ENCODE measurements around the gene COL25A1.
"Not testable (repeated sequence)": the region's sequence is repeated elsewhere in the genome, so short reads cannot be mapped to it uniquely, and the experiment has no call there.

COL25A1 gene

DNA sequence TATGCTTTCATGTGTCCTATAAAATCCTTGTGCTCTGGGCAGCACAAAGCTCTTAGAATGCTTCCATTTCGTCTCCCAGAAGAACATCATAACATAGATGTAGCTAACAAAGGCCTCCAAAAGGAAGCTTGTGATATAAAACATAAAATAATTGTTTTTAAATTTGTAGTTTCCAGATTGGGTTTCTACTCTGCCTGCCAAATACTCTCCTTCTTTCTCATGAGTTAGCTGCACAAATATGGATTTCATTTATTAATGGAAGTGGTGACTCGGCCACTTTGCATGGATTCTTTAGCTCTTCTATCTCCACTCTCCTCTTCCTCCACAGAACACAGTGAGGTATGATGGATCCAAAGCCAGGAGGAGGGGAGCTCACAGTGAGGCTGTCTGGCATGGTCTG lies 265.4 kb downstream of the COL25A1 start:
- no peak for DNase-seq (ENCODE audit: low read depth)
- H3K4me3 ChIP-seq (ENCODE audit: low read depth, low read length) = no peak overlapping the region

DNA sequence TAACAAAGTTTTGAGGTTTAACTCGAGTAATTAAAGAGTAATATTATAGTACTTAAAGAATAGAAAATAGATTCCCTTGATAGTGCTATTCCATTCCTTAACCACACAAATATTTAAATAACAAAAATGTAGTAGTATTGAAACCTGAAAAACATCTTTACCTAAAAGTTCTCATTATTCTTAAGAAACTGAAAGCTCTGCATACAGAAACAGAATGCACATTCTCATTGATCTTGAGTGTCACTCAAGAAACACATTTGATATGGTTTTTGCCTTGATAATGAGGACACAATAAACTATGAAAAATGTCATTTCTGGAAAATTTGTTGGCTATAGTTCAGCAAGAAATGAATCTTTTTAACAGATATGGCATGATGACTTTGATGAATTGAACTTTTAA lies 268.5 kb downstream of the COL25A1 start:
- no peak overlapping the region for H3K4me3 ChIP-seq (ENCODE audit: low read depth, low read length)

DNA sequence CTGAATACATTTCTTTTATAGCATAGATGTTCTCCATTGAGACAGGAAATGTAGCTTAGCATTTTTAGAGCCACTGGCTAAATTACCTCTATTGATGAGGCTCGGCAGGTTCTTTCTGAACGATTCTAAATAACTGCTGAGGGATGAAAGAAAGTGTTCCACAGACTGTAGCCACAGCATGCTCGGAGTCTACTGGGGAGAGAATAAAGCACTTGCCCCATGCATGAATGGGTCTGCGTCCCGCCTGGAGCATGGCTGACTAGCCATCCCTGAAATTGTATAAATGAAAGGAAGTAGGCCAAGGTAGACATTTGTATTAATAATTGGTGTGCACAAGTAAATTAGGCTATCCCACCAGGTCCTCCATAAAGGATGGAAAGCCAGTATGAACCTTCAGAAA lies 269.8 kb downstream of the COL25A1 start:
- no peak overlapping the region for H3K4me3 ChIP-seq (ENCODE audit: low read depth, low read length)
- no peak for DNase-seq (ENCODE audit: low read depth)

More for the DNA sequence above, 268.5 kb downstream of the COL25A1 start:
- DNase-seq (ENCODE audit: low read depth) = no peak

DNA sequence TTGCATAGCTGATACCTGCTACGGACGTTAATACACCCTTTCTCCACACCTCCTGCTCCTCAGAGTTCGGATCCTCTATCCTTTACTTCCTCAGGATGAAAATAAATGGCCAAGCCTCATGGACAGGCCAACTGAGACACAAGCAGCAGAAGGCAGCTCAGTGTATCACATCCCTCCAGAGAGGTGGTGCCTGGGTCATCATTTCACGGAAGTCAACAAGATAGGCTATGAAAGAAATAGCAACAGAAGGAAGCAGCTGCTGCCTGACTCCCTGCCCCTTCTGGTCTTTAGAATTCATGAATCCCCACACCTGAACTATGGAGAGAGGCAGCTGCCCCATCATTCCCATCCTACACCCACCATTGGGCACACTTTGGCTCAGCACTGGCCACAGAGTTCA lies 272.5 kb downstream of the COL25A1 start:
- DNase-seq (ENCODE audit: low read depth) = no peak

DNA sequence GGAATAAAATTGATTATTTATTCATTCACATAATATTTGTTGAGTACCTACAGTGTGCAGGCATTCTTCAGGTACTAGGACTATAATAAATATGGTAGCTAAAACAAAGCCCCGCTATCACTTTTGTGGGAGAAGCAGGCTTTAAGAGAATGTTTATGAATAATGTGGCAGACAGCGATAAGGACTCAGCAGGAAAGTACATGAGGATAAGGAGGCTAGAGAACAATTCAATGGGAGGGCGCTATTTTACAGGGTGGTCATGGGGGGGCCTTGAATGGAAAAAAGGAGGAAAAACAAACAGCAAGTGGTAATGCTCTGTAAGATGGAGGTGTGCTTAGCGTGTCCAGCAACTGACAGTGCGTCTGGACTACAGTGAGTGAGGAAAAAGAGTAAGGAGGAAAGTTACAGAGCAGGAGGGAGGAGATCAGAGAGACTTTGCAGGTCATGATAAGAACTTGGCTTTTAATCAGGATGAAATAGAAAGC lies 275.4 kb downstream of the COL25A1 start:
- no peak overlapping the region for H3K4me3 ChIP-seq (ENCODE audit: low read depth, low read length)

More for the DNA sequence above, 272.5 kb downstream of the COL25A1 start:
- H3K4me3 ChIP-seq (ENCODE audit: low read depth, low read length) = no peak overlapping the region

DNA sequence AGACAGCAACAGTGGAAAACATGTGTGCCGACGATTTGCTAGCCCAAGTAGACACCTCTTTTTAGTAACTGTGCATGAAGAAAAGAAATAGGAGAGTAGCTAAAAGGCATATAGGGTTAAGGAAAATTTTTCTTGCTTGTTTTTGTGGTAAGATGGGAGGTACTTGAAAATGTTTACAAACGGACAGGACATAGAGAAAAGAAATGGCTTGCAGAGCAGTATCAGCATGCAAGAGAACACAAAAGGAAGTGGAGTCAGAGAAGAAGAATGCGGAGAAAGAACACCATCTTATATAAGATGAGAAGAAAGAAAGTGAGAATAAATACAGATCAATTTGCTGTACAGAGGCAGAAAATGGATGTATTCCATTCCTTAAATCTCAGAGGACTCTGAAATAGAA lies 275.9 kb downstream of the COL25A1 start:
- DNase-seq (ENCODE audit: low read depth) = no peak
- H3K4me3 ChIP-seq (ENCODE audit: low read depth, low read length) = no peak overlapping the region

More for the DNA sequence above, 275.4 kb downstream of the COL25A1 start:
- no peak for DNase-seq (ENCODE audit: low read depth)

DNA sequence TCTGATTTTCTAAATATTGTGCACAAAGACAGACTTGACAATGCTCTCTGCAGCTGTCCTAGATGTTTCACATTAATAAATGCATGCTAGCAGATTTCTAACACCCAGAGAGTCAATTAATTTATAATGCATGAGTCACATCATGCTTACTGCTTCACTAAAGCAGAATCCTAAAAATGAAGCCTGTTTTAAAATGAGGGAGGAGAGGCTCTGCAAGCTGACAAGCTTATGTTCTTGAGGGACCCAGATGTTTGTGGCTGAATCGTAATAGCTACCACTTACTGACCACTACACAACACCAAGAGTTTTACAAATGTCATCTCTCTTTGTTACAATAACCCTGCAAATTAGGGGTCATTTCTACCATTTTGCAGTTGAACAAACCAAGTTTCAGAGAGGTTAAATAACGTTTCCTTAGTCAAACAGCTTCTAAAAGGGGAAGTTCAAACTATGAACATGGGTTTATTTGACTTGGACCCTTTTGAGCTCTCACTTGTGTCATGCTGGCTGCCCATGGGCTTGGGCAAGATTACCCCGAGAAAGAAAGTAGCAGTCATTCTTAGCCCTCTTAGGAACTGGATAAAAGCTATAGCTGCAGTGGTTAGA lies 276.9 kb downstream of the COL25A1 start:
- H3K4me3 ChIP-seq (ENCODE audit: low read depth, low read length) = no peak overlapping the region
- no peak for DNase-seq (ENCODE audit: low read depth)

DNA sequence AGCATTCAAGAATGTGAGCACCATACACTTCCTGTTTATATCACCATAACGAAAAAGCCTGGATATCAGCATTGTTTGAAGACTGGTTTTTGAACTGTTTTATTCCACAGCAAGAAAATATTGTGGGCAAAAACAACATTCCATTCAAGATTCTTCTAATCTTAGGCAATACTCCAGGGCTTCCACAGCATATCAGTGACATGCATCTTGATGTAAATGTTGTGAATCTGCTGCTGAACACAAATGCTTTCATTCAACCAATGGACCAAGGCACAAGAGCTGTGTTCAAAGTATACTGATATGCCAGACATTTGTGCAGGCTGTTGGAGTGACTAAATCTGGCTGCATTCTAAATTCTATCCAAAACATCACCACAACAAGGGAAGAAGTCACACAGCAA lies 279.5 kb downstream of the COL25A1 start:
- no peak for DNase-seq (ENCODE audit: low read depth)
- H3K4me3 ChIP-seq (ENCODE audit: low read depth, low read length) = no peak overlapping the region

DNA sequence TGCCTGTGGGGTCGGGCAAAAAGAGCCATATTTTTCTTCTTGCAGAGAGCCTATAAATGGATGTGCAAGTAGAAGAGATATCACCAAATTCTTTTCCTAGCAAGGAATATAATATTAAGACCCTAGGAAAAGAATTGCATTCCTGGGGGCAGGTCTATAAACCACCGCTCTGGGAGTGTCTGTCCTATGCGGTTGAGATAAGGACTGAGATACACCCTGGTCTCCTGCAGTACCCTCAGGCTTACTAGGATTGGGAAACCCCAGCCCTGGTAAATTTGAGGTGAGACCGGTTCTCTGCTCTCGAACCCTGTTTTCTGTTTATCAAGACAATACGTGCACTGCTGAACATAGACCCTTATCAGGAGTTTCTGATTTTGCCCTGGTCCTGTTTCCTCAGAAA lies 280.8 kb downstream of the COL25A1 start:
- not testable (repeated sequence) for H3K4me3 ChIP-seq (ENCODE audit: low read depth, low read length); DNase-seq (ENCODE audit: low read depth)

DNA sequence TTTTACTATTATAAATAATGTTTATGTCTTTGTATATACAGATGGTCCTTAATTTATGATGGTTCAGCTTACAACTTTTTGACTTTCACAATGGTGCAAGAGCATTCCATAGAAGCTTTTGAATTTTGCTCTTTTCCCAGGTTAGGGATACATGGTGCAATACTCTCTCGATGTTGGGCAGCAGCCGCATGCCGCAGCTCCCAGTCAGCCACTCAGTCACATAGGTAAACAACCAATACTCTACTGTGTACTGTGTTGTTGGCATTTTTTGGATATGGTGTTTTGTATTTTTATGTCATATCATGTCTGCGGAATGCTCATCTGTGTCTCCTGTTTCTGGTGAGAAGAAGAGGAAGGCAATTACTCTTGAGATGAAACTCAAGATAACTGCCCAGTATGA lies 281.6 kb downstream of the COL25A1 start:
- H3K4me3 ChIP-seq (ENCODE audit: low read depth, low read length) = no peak overlapping the region
- no peak for DNase-seq (ENCODE audit: low read depth)

DNA sequence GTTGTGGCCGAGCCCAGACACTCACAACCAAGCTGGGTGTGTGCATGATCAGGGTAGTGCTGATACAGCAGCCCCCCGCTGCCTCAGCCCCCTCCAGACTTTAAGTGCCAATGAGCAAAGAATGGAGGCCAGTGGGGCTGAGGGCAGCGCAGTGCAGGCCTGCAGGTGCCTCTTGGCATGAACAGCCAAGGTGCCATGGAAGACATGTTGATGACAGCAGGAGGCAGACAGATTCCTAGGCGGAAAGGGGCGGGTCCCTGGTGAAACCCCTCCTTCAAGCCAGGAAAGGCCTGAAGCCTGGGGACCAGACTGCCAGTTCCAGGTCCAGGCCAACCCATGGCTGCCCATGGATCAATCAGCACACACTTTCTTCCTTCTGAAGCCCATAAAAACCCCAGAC lies 286.3 kb downstream of the COL25A1 start:
- H3K4me3 ChIP-seq (ENCODE audit: low read depth, low read length) = no peak overlapping the region
- DNase-seq (ENCODE audit: low read depth) = no peak

DNA sequence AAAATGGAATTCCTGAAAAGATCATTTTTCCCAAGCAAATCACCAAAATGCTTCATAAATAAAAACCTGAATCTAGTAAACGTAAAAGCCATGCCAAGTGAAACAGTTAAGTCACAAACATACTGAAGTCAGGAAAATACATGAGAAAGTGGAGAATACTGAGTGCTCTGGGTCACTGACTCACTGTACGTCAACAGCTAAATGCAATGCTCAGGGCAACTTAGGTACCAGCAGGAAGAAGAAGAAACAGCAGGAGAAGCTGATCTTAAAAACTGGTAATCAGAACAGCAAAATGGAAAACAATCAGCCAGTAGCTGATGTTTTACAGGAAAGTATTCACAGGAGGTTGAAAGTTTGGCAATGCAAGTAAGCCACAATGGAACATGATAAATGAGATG lies 287.0 kb downstream of the COL25A1 start:
- no peak overlapping the region for H3K4me3 ChIP-seq (ENCODE audit: low read depth, low read length)
- DNase-seq (ENCODE audit: low read depth) = no peak

DNA sequence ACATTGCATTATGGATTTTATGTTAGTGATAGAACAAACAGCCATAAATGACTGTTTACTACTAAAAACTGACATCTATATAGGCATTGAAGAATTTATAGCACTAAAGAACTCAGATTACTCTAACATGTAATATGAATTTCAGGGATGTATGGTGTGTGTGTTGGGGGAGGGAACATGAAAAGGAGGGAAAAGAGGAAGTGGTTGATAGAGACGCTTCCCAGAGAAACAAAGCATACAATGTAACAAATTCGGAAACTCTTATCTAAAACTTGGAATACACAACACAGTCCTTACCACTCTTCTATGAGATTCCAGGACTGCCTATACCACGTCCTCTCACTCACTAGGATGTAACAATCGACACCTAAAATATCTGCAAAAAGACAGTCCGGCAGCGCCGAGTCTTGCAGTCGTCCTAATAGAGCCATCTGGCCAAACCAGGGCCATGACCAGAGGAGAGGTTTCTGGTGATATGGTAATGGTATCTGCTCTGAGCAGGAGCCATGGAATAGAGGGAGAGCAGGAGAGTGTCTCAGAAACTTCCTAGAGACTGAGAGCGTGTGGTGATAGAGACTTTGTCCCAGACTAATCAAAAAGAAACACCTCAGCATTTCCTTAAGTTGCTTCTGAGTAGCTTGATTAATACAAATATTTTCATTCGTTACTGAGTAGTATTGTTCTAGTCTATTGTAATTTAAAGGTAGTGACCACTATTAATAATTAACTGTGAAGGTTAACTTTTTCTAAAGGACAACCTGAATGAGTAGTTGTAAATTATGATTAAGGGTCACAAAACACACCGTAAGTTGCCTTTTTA lies 287.7 kb downstream of the COL25A1 start:
- H3K4me3 ChIP-seq (ENCODE audit: low read depth, low read length) = no peak overlapping the region
- DNase-seq (ENCODE audit: low read depth) = no peak

DNA sequence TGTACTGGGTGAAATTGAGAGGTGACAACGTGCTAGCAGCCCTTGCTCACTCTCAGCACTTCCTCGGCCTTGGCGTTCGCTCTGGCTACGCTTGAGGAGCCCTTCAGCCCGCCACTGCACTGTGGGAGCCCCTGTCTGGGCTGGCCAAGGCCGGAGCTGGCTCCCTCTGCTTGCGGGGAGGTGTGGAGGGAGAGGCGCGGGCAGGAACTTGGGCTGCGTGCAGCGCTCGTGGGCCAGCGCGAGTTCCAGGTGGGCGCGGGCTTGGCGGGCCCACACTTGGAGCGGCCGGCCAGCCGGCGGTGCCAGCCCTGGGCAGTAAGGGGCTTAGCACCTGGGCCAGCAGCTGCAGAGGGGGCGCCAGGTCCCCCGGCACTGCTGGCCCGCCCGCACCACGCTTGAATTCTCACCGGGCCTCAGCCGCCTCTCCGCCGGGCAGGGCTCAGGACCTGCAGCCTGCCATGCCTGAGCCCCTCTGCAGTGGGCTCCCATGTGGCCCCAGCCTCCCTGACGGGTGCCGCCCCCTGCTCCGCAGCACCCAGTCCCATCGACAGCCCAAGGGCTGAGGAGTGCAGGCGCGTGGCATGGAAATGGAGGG lies 290.1 kb downstream of the COL25A1 start:
- H3K4me3 ChIP-seq (ENCODE audit: low read depth, low read length) = no peak overlapping the region
- DNase-seq (ENCODE audit: low read depth) = no peak

DNA sequence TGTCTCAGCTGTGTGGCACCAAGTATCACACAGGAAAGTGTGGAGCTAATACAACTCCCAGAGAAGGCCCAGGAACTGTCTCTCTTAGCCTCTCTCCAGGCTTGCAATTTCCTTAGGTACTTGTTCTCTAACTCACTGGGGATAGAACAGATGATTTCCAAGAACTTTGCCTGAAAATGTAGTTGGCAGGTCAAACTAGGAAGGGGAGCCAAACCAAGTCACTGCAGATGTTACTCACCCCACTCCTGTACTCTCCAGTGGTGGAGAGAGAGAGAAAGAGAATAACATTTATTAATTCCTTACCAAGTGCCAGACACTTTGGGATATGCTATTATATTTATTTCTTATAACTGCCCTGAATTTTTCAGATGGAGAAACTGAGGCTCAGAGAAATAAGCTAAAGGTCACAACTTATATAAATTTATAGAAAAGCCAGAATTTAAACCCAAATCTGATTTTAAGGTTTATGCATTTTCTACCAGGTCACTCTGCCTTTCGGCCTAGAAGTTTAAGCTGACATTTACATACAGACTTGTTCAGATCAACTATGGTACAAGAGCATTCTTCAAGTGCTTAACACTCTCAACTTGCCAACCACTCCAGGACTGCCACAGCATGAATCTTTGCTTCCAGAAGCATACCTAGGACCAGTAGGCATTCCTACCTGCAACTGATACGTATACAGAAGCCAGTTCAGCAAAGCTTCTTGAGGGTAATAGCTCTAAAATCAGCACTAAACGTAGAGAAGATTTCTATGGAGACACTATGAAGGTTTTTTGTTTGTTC lies 291.0 kb downstream of the COL25A1 start:
- DNase-seq (ENCODE audit: low read depth) = no peak
- no peak overlapping the region for H3K4me3 ChIP-seq (ENCODE audit: low read depth, low read length)

DNA sequence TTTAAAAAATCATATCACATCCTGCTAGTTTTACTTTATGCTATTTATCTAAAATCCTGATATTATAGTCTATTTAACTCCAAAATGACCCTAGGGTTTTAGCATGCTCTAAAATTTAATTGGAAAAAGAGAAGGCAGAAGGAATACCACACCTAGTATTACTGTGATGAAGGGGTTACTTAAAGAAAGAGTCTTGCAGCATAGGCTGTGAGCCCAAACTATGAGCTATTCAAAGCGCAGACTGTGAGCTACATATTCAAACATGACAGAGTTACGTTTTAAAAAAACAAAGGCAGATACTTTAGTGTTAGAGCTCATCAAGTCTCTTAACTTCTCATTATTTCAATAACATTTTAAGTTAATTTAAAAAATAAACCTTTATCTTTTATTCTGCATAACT lies 291.9 kb downstream of the COL25A1 start:
- no peak for DNase-seq (ENCODE audit: low read depth)

DNA sequence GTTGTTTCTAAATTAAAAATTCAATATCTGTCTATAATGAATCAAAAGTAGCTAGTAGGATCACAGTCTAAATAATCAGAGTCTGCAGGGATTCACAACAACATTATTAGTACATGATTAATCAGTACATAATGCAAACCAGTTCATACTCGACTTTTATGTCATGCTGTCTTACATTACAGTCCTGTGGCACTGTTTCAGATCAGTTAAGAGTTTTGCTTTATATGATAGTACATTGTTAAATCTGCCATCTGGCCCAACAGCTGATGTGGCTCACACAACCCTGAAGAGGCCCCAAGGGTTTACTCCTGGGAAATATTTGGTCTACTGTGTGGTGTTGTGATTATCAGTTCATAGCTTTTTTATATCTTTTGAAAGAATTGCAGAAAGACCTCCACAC lies 292.5 kb downstream of the COL25A1 start:
- no peak overlapping the region for H3K4me3 ChIP-seq (ENCODE audit: low read depth, low read length)
- peak; percentile 79 for DNase-seq (ENCODE audit: low read depth)

More for the DNA sequence above, 291.9 kb downstream of the COL25A1 start:
- no peak overlapping the region for H3K4me3 ChIP-seq (ENCODE audit: low read depth, low read length)

DNA sequence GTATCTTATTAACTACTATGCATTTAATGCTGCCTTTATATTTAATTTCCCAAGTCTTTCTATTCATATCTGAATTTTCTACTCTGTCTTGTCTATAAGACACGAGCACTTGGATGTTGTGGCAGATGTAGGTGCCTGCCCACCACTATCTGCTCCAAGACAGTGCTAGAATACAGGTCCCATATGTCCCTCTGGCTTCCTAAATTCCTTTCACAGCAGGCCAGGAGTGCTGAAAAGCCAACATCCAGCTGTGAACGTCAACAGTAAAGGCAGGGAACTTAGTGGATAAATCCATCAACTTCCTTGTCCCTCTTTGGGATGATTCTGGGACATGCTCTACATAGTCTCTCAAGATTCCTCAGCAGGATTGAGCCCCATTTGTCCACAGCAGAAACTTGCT lies 294.5 kb downstream of the COL25A1 start:
- no peak overlapping the region for H3K4me3 ChIP-seq (ENCODE audit: low read depth, low read length)
- no peak for DNase-seq (ENCODE audit: low read depth)

DNA sequence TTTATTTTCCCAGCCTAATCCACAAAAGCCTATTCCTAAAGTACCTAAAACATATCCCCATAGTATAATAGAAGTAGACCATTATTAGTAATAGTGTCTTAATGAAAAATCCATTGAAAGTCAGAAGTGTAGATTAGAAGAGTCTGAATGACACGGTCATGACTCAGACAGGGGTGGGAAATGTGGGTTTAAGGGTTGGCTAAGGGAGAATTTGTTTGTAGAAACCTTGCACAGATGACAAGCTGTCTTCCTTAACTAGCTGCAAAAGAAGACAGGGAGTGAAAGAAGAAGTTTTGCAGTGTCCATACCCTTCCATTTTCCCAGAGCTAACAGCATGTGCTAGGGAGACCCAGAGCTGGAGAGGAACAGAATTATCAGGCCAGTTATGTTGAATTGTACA lies 296.9 kb downstream of the COL25A1 start:
- no peak for DNase-seq (ENCODE audit: low read depth)
- H3K4me3 ChIP-seq (ENCODE audit: low read depth, low read length) = no peak overlapping the region

DNA sequence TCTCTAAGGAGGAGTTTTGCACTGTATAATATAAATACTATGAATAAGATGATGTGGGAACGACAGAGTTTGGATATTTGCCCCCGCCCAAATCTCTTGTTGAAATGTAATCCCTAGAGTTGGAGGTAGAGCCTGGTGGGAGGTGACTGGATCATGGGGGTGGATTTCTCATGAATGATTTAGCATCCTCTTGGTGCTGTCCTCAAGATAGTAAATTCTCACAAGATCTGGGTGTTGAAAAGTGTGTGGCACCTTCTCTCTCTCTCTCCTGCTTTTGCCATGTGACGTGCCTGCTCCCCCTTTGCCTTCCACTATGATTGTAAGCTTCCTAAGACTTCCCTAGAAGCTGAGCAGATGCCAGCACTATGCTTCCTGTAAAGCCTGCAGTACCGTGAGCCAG lies 298.0 kb downstream of the COL25A1 start:
- DNase-seq (ENCODE audit: low read depth) = no peak
- H3K4me3 ChIP-seq (ENCODE audit: low read depth, low read length) = no peak overlapping the region
